OCI-LY1 (cell line): ENCODE measurements around the gene MRPL45.

Experiments used
- EZH2 ChIP-seq: fragments of 200-600 bp; sonication (generic), shearing (Covaris generic); IDR thresholded peaks from 2 replicates; pipeline ENCODE4 v1.8.0; 2017; ENCODE audit warnings: borderline replicate concordance, mixed run types, mild to moderate bottlenecking, antibody characterized with exemption, low read length, moderate library complexity, mixed read lengths
- TF ChIP-seq, protein P1 (sequence below): fragments of 200-600 bp; sonication (generic), shearing (Covaris generic); IDR thresholded peaks from 2 replicates; pipeline ENCODE4 v1.5.1; 2017; ENCODE audit warnings: mild to moderate bottlenecking, antibody characterized with exemption, low read length, moderate library complexity, mixed read lengths

DNA sequence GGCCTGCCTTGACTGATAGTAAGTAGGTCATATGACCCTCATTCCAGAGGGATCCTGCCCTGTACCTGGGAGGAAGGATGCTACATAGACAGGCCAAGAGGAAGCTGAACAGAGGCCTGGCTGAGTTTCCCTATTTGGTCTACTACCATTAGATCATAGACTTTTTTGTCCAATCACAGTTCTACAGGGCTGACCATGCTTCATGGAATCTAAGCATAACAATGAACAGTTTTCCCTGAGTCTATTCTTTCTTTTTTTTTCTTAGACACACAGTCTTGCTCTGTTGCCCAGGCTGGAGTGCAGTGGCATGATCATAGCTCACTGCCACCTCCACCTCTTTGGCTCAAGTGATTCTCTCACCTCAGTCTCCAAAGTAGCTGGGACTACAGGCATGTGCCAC lies 42.9 kb downstream of the MRPL45 start:
- TF ChIP-seq, protein P1, sequence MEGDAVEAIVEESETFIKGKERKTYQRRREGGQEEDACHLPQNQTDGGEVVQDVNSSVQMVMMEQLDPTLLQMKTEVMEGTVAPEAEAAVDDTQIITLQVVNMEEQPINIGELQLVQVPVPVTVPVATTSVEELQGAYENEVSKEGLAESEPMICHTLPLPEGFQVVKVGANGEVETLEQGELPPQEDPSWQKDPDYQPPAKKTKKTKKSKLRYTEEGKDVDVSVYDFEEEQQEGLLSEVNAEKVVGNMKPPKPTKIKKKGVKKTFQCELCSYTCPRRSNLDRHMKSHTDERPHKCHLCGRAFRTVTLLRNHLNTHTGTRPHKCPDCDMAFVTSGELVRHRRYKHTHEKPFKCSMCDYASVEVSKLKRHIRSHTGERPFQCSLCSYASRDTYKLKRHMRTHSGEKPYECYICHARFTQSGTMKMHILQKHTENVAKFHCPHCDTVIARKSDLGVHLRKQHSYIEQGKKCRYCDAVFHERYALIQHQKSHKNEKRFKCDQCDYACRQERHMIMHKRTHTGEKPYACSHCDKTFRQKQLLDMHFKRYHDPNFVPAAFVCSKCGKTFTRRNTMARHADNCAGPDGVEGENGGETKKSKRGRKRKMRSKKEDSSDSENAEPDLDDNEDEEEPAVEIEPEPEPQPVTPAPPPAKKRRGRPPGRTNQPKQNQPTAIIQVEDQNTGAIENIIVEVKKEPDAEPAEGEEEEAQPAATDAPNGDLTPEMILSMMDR, result no peak
- no peak for TF ChIP-seq EZH2
